NCI-H128 (cell line): ENCODE data around the gene GRIFIN.

ENCODE experiments used
- DNase-seq: peaks from one replicate; lab custom pipeline; 2025; ENCODE audit not compliant: unreplicated experiment; lab: John Stamatoyannopoulos, UW

The GRIFIN gene, protein sequence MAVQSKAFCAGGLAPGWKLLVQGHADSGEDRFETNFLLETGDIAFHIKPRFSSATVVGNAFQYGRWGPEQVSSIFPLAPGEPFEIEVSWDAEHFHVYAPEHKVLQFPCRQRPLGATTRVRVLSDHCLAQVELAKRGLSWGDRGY

GRCh38 chr7:2476298-2476697 lies at the start of gene GRIFIN:
TSS of gene GRIFIN (minus strand) at chr7:2476398. CDS start at chr7:2476383, 15 bp downstream.
- DNase-seq = no peak

DNA sequence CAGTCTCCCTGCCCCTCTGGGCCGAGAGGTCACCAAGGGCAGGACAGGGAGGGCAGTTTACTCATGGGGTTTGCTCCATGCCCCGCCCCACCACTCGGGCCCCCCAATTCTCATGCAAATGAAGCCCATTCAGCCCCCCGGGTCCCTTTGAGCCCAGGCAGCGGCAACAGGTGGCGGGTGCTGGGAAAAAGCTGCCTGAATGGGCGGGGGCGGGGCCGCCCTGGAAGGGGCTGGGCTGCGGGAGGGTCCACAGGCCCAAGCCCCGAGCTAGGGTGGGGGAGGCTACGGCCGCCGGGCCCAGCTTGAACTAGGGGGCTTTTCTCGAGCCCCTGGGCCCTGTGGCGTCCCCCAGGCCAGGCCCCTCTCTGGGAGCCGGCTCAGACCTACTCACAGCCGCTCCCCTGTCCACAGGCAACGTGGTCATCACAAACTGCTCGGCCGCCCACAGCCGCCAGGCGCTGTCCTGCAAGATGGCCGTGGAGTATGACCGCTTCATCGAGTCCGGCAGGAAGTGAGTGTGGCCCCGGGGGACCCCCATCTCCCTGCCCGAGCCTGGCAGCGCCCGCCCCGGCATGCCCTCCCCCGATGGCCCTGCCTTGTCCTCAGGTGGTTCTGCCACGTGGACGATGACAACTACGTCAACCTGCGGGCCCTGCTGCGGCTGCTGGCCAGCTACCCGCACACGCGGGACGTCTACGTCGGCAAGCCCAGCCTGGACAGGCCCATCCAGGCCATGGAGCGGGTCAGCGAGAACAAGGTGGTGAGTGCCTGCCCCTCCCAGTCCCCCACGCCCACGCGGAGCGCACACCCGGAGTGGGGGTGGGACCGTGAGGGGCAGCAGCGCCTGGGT lies 48.8 kb upstream of the GRIFIN start:
- DNase-seq = no peak

DNA sequence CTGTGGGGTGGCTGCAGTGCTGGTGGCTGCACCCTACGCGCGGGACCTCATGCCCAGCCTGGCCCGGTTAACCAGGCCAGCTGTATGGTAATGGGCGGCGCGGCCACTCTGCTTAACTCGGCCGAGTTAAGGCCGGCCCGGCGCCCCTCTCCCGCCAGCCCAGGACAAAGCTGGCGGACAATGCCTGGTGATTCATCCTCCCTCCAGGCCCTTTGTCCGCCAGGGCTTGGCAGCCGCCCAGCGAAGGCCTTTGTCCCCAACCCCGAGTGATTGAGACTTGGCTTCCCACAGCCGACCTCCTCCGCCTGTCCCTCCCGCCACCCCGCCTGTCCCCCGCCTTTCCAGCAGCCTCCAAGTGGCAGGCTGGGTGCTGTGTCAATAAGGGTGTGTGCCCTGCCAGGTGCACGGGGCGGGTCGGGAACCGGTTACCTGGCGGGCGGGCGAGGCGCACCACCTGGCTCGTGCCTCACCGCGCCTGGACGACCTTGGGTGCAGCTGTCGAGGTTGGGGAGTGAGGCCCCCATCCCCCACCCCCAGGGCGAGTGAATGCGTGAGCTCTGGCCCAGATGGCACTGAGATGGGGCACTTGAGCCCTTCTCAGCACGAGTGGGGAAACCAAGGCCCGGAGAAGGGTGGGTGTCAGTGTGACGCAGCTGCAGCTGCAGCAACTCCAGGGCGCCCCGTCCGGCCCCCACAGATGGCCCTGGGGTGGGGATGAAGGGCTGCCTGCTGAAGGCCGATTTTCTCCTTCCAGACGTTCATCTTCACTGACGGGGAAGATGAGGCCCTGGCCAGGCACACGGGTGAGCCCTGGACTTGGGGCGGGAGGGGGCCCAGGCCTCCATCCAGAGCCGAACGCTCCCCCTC lies 48.0 kb upstream of the GRIFIN start:
- peak; percentile 67 for DNase-seq

GRCh38 chr7:2523461-2523936 lies 47.3 kb upstream of the GRIFIN start:
- DNase-seq = no peak

DNA sequence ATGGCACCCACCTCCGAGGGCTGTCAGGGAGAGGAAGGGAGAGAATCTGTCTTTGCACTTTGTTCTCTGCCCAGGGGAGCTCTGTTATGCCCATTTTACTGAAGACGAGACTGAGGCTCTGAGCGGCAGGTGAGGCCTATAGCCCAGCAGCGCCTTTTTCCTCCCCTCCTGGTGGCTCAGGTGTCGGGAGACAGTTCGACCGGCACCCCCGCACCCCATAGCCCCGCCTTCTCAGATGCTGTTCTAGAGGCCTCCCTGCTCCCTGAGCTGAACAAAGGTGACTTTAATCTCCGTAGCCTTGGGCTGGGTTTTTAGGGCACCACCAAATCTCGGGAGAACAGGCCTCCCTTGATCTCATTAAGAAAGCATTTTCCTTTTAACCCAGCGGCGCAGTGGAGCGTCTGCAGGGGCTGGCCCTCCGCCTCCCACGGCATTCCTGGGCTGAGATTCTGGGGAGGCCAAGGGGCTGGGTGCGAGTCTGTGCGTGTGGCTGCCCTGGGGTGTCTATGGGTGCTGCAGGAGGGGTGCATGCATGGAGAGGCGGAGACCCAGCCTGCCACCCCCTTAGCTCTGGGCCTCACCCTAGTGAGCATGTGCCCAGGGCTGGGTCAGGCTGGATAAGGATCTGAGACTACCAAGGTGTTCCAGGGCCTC lies 46.7 kb upstream of the GRIFIN start:
- DNase-seq = no peak

DNA sequence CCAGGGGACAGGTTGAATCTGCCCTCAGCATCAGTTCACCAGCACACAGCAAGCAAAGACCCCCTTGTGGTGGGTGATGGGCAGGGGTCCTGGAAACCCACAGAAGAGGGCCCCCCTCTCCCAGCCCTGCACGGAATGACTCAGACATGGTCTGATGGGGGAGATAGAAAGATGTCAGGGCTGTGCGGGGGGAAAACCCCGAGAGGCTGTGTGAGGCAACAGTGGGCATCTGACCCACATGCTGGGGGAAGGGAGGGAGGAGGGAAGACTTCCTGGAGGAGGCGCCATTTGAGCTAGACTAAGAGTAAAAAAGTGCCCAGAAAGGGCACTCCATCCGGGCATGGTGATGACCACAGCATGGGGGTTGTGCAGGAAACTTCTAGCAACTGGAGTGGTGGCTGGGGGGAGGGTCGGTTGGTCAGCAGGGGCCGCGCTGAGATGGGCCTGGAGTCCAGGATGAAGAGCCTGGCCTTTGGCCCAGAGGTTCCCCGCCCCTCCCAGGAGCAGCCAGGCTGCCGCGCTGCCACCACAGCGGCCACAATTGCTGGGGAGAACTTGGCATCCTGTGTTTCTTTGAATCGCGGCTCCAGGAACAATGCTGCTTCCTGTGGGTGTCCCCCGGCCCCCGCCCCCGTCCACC lies 45.9 kb upstream of the GRIFIN start:
- no peak for DNase-seq

DNA sequence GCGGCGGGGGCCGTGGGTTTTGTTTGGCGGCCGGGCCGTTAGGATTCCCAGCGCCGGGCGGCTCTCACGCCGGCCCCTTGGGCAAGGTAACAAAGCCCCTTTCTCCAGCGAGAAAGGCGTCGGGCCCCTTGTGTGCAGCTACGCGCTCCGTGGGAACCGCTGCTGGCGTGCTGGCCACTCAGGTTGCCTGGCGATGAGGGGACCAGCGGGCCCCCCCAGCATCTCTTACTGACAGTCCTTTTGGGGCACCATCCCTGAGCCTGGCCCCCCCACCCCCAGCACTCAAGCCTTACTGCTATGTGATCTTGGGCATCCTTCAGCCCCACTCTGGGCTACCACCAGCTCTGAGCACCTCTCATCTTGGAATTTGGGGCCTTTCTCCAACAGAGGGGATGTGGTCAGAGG lies 45.1 kb upstream of the GRIFIN start:
- DNase-seq = no peak

- no peak for DNase-seq
These were observed 44.6 kb upstream of the GRIFIN start for GRCh38 chr7:2520761-2521290.

DNA sequence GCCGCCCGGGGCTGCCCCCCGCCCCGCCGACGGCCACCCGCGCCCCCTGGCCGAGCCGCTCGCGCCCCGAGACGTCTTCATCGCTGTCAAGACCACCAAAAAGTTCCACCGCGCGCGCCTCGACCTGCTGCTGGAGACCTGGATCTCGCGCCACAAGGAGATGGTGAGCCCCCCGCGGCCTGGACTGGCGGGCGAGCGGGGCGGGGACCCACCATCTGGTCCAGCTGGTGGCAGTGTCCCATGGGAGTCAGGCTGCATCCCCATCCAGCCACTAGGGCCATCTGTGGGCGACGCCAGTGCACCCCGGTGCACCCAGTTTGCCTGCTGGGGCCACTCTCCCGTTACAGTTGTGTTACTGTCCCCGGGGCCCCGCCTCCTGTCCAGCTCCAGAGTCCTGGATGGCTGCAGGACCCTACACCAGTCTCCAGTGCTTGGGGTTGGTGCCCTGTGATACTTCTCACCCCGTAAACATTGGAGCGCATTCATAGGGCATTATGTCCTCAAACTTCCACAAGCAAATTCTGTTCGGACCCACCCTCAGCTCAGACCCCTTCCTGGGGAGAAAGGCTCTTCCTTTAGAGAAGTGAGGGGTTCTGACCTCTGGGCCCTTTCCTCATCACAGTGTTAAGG lies 44.0 kb upstream of the GRIFIN start:
- DNase-seq = no peak

DNA sequence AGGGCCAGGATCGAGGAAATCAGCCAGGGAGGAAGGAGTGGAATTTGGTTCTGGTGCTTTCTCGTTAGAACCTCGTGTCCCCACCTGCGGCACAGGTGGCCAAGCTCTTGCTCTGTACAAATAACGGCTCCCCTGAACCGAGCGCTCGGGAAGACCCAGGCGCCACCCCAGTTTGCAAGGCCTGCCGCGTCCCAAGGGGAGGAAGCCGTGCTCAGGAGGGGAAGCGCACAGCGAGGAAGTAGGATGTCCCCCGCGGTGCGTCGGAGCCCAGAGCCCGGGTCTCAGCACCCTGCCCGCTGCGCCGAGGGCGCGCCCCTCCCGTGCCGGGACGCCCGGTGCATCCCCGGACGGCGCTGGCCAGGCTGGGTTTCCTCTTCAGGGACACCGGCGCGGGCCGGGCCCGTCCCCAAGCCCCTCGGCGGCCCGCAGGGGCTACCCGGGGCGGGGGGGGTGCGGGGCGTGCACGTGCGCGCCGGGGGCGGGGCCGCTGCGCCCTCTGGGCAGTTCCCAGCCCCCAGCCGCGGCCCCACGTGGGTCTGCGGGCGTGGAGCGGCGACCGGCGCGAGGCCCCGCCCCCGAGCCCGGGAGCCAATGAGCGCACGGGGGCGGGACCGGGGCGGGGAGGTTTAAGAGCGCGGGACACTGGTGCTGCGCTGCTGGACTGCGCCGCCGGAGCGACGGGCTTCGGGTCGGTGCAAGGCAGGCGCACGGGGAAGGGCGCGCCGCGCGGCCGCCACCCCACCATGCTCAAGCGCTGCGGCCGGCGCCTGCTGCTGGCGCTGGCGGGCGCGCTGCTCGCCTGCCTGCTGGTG lies 43.1 kb upstream of the GRIFIN start, which contains the start of gene LFNG:
Gene LFNG, plus strand, starts transcription at position 656 of the 812 bp plus-strand sequence. Its CDS starts 88 bp downstream, at position 744.
- DNase-seq = peak; percentile 77

DNA sequence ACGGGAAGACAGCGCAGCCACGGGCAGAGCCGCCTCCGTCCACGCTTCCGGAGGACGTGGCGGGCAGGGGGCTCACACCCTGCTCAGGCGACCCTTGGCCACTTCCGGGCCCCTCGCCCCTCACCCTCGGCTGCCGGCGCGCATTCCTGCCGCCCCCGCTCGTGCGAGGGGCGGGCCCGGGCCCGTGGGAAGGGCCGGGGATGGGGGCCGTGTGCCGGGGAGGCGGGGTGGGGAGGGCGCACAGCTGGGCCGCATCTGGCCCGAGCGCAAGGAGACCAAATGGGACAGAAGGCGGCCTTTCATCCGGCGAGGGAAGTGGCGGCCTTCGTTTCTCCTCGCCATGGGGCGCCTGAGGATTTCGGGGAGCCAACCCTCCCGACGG lies 42.5 kb upstream of the GRIFIN start:
- no peak for DNase-seq

DNA sequence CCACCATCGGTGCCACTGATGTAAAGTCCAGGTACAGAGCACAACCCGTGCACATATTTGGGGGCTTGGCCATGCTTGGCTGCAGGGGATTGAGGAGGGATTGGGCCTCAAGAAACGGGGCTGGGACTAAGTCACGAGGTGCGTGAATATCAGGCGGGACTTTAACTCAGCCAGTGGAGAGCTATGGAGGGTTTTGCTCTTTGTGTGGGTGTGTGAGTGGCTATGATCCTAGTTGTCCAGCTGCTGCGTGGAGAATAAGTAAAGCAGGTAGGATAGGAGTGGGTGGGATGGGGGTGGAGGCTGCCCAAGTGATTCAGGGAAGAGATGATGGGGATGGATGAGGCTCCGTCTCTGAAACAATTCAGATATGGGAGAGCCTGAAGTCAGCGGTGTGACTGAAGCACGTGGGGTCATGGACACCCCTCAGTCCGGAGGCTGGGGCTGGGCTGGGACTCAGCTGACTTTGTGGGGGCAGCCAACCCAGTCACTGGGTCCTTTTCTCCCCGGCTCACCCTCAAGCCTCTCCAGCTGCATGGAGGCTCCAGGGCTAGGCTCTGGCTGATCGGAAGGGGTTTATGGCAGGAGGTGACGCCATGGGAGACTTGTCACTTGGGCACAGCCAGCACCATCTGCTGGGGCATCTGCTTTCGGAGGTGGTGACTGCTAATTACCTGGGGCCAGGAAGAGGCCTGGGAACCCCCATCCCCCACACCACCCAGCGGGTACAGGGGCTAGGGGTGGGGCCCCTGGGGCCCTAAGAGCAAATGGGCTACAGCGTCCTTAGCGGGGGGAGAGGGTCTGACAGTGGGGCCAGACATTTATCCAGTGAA lies 41.7 kb upstream of the GRIFIN start:
- no peak for DNase-seq

DNA sequence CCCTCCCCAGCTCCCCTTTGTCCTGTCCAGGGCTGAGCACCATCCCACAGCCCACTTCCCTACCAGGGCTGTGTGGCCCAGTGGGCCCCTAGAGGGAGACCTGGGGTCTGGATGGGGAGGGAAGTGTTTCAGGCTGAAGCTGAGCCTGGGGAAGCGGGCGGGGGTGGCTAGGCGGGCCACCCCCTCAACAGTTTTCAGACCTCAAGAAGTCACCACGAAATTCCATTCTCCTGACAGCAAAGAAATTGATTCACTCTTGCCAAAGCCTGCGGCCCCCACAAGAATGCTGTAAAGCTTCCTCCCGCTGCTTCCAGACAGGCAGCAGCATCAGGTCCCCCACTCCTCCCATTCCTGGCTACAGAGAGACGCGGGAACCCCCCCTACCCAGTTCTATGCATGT lies 40.8 kb upstream of the GRIFIN start:
- no peak for DNase-seq

- no peak for DNase-seq
These were observed 40.0 kb upstream of the GRIFIN start for GRCh38 chr7:2516194-2516555.

DNA sequence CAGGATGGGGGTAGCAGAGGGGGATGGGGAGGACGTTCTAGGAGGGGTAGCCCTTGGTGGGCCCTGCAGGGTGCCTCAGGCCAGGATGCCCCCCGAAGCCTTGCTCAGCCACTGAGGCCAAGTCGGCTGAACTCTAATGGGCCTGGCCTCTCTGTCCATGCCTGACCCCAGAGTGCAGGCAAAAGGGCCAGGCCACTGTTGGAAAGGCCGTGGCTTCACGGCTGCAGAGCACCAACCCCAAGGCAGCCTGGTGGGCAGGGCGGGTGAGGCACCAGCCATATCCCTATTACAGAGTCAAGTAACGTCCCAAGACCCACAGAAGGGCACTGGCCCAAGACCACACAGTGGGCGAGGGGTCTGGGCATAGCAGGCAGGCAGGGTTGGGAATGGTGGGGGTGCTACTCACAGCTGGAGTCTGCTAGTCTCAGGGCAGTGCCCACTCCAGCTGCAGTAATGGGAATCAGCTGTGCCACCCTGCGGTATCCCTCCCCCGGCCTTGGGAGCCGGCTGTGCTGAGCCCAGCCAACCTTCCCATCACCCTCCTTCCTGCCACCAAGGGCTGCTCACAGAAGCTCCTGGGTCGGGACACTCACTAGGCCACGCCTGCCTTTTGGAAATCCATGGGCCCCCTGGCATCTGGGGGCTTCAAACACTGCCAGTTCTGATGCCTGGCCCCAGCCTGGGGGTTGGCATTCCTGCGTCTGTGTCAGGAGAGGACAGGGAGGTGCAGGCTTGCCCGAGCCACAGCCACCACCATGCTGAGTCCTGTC lies 39.4 kb upstream of the GRIFIN start:
- DNase-seq = no peak

GRCh38 chr7:2514473-2515423 lies 38.5 kb upstream of the GRIFIN start:
- no peak for DNase-seq
